Cerebellar cortex (tissue), 1 donor: ENCODE results near the gene ITGA1.
"Not testable (repeated sequence)": the region's sequence is repeated elsewhere in the genome, so short reads cannot be mapped to it uniquely, and the experiment has no call there.

Source experiments
- DNase-seq: peaks from one replicate; pipeline ENCODE4 v3.0.0-alpha.2; 2015; ENCODE audit warnings: low spot score

The ITGA1 gene

DNA sequence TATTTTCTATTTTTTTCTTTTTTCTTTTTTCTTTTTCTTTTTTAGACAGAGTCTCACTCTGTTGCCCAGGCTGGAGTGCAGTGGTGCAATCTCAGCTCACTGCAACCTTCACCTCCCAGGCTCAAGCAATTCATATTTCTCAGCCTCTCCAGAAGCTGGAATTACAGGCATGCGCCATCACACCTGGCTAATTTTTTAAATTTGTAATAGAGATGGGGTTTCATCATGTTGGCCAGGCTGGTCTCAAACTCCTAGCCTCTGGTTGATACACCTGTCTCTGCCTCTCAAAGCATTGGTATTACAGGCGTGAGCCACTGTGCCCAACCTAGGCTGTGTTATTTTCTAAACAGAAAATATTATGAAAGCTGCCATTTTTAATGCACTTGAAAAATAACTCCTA, 78.3 kb downstream of the ITGA1 start:
- not testable (repeated sequence) for DNase-seq

DNA sequence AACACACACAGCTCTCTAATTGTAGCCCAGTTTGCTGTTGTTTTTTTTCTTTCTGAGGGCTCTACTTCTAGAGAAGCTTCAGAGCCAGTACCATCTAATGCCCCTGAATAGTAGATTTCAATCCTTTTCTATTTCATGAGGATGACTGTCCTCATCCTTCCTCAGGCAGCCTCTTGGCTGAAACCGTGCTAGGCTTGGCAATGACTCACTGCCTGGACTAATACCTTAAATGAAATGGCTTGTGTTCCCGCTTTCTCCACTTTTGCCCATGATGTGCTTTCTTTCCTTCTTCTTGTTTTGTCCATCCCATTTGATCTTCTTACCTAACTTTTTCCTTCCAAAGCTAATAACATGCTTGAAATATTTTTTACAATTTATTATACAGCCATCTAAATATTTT, 80.1 kb downstream of the ITGA1 start:
- DNase-seq, result no peak

DNA sequence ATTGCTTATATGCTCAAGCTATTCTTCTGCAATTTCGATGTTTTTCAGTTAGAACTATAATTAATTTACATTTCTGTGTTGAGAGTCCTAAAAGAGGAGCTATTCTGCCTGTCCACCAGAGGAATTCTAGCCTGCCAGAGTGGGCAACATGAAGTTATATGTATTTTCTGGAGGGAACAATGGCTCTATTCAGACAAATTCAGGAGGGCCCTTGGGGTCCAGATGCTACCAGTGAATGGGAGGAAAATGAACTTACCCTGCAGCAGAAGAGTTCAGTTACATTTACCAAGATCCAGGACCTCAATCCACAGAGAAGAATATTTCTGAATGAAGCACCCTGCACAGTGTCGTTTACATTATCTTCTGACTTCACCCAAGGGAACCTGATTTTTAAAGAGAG, 80.7 kb downstream of the ITGA1 start:
- no peak for DNase-seq

DNA sequence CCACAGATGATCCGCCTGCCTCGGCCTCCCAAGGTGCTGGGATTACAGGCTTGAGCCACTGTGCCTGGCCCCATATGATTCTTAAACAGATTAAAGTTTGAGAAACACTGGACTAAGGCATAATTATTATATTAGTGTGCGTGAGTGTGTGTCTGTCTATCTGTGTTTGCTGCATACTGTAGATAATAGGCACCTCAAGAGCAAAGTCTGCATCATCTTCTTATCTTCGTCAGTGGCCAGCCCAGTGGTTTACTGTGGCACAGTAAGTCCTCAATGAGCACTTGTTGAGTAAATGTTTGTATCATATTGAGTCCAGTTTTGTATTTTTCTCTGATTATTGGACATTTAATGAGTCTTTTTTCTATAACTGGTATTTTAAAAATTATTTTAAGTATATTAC, 81.7 kb downstream of the ITGA1 start:
- DNase-seq, result no peak

DNA sequence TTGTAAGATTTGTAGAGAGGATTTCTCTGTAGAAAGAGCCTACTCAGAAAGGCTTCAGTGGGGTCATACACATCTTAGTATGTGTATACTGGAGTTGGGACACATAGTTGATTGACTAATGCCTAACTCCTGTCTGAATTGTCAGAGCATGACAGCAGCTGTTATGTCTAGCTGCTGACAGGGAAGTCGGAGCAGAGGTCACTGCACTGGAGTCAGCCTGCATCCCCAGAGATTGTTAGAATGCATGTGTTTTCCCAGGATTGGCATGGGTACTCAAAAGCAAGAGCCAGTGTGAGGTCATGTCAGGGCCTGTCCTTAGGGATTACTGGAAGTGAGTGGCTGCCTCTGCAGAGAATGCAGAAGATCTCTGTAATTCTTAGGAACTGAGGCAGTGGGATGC, 82.7 kb downstream of the ITGA1 start:
- no peak for DNase-seq

DNA sequence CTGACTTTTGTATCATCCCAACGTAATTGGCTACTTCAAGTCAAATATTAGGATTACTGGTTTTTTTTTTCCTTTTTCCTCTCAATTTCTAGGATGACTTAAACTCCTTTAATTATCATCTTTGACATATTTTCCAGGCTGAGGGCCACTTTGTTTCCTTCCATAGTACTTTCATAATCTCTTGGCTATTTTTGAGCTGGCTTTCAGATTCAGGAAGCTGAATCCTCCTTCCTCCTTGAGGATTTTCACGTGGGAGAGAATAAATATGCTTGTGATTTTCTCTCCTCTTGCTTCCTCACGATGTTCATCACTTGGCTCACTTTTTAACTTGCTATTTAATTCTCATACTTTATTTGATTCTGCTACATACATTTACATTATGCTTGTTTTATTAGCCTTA, 88.1 kb downstream of the ITGA1 start:
- no peak for DNase-seq

DNA sequence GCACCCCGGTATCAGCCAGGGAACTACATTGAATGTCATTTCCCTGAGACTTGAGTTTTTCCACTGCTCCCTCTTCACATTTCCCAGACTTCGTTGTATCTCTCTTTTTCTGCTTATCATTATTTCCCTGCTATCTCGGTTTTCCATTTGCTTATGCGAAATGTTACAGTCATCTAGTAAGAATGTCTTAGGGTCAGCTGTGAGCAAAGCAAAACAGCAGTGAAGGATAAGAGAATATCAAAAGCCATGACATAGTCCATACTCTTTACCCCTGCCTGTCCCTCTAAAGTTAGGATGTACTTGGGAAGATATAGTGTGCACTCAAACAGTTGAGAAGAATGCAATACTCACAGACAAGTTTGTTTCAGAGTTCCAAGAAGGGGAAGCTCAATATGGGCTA, 88.7 kb downstream of the ITGA1 start:
- no peak for DNase-seq

DNA sequence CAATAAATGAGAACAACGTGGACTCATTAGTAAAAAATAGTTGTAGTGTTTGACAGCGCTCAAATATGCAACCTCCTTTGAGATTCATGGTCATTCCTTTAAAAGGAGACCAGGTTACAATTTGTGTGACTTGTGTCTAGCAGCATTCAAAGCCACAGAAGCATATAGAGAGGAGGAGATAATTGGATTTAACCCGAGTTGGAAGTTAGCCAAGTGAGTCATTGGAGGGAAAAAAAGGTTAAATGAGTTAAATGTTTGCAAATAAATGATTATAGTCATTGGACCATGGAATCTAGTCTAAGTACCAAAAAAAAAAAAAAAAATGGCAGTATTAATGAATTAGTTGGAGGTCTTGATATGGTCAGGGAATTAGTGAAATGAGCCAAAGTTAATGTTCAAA, 90.9 kb downstream of the ITGA1 start:
- no peak for DNase-seq

DNA sequence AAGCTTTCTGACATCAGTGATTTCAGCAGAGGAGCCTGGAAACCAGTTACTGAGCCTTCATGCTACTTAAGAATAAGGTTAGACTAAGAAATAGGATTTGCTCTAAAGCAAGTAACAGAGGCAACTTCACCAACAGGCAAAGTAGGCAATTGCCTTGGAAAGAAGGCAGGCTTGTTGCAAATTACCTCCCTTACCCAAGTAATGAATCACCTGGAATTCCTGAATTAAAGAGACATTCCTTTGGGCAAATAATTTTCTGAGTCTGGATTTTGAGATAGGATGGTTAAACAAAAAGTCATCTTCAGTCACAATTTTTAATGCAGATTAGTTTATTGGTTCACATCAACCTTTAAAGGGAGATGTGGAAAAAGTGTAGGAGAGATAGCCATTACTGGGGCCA, 92.8 kb downstream of the ITGA1 start:
- no peak for DNase-seq

DNA sequence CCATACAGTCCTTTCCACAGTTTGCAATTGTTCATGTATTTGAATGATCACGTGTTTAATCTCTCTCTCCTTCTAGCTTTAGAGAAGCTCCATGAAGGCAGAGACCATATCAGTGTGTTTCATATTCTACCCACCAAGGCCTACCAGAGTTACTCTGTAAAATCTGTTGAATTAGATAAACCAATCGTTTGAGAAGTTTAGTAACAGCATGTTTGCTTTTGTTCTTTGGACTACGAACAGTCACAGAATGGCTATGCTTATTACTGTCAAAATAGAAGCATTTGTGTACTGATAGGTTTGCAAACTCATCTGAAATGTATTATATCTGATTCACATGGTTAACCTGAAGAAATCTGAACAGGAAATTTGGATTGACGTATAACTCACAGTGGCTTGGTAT, 93.8 kb downstream of the ITGA1 start:
- no peak for DNase-seq

DNA sequence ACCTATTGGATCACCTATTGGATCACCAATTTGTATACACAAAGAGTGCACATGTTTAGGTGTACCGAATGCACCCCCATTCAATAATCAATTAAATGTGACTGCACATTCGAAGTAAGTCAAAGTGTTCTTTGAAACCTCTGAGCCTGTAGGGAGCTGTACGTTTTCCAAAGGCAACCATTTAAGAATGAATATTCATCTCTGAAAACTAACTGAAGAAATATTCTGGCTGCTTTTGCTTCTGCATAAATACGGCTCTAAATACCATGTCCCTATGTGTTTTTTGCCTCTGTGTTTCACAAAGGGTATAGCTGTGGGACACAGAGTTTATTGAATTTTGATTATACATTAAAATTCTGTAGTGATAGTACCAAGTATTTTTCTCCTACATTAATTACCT, 95.4 kb downstream of the ITGA1 start:
- no peak for DNase-seq

DNA sequence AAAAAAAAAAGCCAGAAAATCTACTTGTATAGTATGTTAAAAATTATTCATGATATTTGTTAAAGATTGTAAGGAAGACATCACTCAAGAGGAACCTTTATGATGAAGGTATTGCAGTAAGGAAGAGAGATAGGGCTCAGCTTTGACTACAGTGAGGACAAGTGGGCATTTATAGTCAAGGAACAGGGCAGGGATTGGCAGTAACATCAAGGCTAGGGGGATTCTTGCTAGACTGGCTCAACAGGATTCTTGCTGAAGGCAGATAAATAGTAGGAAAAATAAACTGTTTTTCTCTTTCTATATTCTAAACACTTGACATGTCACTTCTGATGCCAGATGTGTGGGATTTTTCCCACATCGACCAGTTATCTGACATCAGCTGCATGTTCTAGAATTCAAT, 96.7 kb downstream of the ITGA1 start:
- no peak for DNase-seq

DNA sequence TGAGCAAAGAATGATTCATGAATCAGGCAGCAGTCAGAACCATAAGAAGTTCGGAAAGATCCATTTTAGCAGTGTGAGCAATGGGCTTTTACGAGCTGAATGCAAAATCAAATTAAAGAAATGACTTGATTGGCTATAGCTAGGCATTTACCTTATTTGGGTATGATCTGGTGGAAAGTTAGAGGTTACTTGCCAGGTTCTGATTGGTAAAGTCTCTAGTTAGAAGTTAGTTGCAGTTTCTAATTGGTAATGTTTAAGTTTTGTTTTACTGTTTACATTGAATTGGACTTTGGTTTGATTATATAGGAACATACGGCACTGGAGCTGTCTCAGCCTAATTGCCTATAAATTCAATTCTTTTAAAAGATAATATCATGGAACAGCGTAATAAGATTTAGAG, 97.9 kb downstream of the ITGA1 start:
- no peak for DNase-seq

DNA sequence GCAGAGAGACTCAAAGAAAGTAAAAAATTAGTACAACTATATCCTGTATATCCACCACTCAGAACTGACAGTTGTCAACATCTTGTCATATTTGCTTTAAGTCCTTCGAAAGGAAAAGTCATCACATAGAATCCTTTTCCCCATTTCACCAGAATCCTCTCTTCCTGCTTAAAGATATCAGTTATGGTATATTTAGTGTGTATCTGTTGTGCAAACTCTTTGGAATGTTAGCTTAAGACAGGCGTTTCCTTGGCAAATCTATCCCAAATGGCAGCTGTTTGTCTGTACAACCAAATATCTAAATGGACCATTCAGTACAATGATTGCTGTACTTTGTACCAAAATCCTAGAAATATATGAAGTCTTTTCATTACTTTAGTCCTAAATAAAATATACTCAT, 98.5 kb downstream of the ITGA1 start:
- DNase-seq, result no peak

DNA sequence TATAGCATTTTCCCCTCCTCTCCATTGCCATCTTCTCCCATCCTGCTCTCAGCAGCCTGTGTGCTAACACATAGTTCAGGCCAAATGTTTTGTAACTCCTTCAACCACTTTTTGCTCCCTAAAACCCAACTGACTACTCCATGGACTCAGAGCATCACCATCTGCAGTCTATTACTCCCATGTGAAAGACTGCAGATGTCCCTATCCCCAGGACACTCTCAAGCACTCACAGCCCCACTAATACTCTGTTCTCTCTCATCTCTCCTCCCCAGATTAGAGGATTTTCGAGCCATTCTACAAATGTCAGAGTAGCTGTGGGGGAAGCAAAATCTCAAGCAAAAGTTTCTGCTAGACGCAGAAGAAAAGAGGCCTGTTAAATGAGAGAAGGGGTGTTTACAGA, 99.3 kb downstream of the ITGA1 start:
- no peak for DNase-seq

DNA sequence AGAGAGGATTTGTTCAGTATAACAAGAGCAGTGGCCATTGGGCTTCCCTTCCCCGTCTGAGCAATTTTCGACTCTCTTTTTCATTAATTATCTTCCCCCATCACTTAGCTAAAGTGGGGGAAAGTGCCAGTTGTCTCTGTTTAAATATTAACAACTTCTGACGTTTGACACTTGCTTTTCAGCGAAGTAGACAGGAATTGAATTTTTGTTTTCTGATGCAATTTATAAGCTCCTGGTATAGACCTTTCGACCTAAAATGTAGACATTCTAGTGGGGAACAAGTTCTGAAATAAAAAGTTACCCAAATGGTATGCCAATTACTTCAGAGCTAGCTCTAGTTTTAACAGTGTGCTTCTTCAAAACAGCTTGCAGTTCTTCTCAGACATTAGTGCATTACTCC, 100.6 kb downstream of the ITGA1 start:
- no peak for DNase-seq

DNA sequence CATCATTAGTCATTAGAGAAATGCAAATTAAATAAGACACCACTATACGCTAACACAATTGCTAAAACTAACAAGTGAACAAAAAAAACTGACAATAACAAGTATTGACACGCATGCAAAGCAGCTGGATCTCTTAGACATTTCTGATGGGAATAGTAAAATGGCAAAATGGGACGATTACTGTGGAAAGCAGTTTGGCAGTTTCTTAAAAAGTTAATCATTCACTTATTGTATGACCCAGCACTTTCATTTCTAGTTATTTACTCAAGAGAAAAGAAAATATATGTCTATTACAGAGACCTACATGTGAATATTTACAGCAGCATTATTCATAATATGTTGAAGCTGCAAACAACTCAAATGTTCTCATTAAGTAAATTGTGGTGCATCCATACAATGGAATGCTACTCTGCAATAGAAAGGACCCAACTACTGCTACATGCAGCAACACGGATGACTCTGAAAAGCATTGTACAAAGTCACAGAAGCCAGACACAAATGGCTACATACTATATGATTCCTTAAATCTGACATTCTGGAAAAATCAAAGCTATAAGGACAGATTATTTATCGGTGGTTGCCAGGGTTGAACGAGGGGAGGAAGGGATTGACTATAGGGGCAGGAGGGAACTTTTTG, 104.6 kb downstream of the ITGA1 start:
- DNase-seq, result no peak

DNA sequence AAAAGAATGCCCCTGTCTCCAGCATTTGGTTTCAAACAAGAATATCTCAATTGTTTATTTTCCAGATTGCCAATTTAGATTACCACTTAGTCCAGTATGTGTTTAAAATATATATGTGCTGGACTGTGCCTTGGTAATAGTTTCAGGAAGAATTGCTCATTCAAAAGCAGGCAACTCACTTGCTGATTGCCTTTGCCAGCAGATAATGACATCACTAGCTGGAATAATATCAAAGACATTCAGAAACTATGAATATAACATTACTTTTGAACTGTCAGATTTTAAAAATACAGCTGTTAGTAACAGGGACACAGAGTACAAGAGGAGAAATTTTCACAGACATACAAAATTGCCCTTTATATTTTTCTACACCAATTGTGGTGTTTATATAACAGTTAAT, 105.4 kb downstream of the ITGA1 start:
- no peak for DNase-seq

DNA sequence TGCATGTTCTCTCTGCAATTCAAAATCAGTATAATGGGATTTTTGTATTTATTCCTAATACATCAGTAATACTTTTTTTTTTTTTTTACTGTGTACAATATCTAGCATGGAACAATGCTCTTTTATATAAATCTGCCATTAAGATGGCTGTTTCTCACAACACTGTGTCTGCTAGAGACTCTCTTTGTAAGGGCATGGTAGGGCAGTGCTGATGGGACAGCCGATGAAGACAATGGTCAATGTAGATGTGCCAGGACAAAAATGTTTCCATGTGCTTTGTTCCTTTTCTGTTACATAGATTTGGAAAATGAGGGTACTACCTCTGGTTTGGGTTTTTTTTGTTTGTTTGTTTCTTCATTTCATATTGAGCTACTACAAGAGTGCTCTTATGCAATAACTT, 106.1 kb downstream of the ITGA1 start:
- no peak for DNase-seq

DNA sequence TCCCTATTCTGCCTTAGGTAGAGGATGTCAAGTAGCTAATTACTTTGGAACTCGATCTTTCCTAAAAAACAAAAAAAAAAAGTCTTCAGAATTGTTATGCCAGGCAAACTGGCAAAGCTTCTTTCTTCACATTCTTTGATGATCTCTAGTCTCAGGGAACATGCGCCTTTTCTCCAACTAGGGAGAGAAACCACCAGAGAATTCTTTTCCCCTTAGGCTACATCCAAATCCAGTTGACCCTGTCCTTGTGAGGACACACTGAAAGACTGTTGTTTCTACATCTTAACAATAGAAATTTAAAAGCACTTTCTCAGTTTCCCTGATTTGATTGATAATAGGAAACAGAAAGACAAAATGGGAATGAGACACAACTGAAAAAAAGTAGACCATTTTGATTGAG, 106.7 kb downstream of the ITGA1 start:
- DNase-seq, result no peak

DNA sequence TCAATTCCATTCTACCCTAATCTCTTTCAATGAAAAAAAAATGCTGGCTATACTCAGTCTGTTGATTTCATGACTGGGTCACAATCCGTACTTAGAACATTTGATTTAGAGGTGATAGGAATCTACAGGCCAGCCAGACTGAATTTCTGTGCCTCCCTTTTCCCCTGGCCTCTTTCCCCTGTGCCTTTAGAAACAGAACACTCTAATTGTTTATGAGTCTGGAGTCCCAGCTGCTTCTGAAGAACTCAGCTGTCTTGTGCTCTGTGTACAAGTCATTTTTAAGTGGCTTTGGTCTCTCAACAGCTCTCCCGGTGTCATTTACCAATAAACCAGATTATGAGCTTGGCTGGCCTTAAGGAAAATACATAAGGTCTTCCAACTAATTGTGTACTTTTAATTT, 107.4 kb downstream of the ITGA1 start:
- no peak for DNase-seq

DNA sequence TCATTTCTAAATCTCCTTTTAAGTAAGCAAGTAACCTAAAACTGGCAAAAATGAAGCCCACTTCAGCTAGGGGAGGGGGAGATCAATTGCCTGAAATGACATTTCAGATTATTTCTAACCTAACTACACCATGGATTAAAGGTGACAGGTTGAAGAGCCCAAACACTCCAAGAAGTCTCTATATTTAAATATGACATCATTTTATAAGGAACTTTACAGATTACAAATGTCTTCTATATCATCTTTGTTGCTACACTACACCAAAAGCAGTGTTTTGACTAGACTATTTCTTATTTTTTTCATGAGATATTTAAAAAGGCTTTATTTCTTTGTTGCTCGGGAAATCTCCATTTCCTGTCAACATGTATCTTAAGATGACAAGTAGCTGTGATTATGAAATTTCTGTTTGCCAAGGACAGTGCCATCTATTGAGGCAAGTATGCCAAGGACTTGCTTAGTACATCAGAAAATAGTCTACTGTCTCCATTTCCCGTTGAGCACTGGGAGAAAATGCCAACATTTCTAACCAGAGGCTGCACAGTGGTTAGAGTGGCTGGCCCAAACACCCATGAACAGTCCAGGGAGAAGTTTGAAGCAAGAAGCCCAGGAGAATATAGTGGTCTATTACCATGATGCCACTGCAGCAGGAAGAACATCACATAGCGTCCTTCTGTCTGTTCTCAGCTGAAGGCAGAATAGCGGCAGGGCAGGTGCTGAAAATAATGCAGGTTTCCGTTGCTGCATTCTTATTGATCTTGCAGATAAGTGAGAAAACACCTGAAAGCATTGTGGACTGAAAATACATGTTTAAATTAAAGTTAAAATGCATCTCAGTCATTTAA, 108.1 kb downstream of the ITGA1 start:
- DNase-seq, result no peak

DNA sequence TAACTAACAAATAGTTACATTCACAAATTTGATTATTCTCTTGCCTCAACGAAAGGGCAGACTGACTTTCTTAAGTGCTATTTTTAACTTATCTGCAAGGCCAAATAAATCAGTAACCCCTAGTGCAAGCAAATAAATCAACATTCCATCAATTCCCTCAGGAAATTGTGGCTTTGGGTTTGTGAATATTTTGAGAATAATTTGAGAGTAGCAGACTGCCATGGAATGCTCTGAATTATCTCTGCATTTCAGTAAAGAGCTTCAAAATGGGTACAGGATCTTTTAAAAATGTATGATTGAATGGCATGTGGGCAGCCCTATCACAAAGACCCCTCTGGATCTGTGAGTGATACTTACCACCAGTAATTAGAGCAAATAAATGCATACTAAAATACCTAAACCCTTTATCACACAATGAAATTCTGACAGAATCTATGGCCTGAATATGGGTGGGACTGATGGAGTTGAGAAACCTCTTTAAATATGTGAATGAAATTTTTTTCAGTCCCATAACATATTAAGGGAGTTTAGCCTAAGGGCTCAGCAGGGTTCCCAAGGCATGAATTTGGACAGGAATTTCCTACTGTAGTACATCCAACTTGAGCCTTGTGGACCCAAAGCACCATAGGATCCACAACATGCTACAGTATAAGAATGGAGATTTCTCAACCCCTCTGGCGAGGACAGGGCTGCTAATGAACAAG, 109.0 kb downstream of the ITGA1 start:
- DNase-seq, result no peak
